Fibroblast of the aortic adventitia (primary cell): ENCODE data around the gene UTP15. TPM values are rescaled to one million over a fixed set of nuclear protein-coding genes. Genes with fewer than 3 reads are reported as not detected.
A peak's percentile ranks its signal among the peaks of the same experiment; 100 is the strongest.

Experiments
- DNase-seq: peaks from one replicate; pipeline ENCODE4 v3.0.0-alpha.2; 2010; ENCODE audit warnings: low read depth
- H3K4me3 ChIP-seq: 2 replicates; pipeline ENCODE4 v1.5.1; 2011; ENCODE audit warnings: low read depth, mild to moderate bottlenecking, control low read depth, low read length, moderate library complexity
- CTCF ChIP-seq: IDR thresholded peaks from 2 replicates; pipeline ENCODE4 v1.5.1; 2011; ENCODE audit warnings: mild to moderate bottlenecking, low read length, control low read depth, inconsistent platforms; ENCODE audit not compliant: insufficient read depth
- total RNA-seq: library from RNA; depleted of rRNA; stranded (reverse); fragments of >200 nt; gene quantifications from 2 replicates; pipeline ENCODE4 v1.2.3, GENCODE V29; 2012; ENCODE audit warnings: low replicate concordance

Gene UTP15
- total RNA-seq, 1 donor = 33.2 TPM

- no peak for DNase-seq
- TF ChIP-seq CTCF = no peak
- no peak overlapping the region for H3K4me3 ChIP-seq
These were observed 40.7 kb downstream of the UTP15 start for GRCh38 chr5:73606206-73606753.

- no peak for DNase-seq
- no peak overlapping the region for H3K4me3 ChIP-seq
- no peak for TF ChIP-seq CTCF
These were observed 41.7 kb downstream of the UTP15 start for GRCh38 chr5:73607228-73607627.

- DNase-seq = no peak
- H3K4me3 ChIP-seq = no peak overlapping the region
- TF ChIP-seq CTCF = no peak
These were observed 47.3 kb downstream of the UTP15 start for GRCh38 chr5:73612799-73613198.

DNA sequence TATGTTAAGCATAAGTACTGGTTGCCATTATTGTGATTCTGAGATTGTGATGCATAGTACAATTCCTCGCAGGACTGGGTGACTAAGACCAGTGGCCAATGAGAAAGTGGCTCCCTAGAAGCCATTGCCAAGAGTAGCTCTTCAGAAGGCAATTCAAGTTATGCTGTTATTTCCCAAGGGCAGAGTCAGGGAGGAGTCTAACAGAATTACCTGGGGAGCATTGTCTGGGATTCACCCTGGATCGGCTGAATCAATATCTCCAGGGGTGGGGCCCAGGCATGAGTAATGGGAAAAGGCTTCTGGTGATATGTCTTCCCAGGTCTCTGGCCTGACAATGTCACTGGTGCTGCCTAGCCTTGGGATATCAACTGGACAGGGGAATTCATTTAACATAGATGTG, 49.5 kb downstream of the UTP15 start:
- H3K4me3 ChIP-seq = no peak overlapping the region
- DNase-seq = no peak
- no peak for TF ChIP-seq CTCF

DNA sequence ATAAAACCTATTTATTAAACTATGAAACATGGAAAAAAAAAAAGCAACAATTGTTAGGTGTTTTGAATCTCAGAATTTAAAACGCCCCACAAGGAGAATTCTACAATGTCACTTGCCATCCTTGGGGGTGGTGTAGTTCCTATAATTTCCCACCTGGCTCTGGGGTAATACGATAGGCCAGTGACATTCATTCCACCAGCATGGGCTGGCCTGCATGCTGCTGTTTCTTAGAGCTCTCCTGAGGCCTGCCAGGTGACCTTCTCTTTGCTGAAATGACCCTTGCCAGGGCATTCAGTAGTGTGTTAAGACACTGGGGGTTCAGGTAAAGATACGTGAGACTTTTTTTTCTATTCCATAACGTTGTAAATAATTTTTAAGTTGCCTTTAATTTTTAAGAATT, 50.4 kb downstream of the UTP15 start:
- TF ChIP-seq CTCF = no peak
- DNase-seq = no peak
- no peak overlapping the region for H3K4me3 ChIP-seq

GRCh38 chr5:73617510-73618279, 52.2 kb downstream of the UTP15 start:
- peak; percentile 51 for DNase-seq
- no peak for TF ChIP-seq CTCF
- H3K4me3 ChIP-seq = no peak overlapping the region
